GM18499 (cell line): ENCODE measurements around the gene TNNT3.
"Not testable (repeated sequence)": the region's sequence is repeated elsewhere in the genome, so short reads cannot be mapped to it uniquely, and the experiment has no call there.

ENCODE experiments used
- ATAC-seq: cut with Tn5 transposase; IDR thresholded peaks from one replicate; pipeline ENCODE4 v1.9.1; 2021; ENCODE audit warnings: moderate number of reproducible peaks; ENCODE audit not compliant: insufficient read depth, unreplicated experiment

The TNNT3 gene

GRCh38 chr11:1931341-1932104 is 12.0 kb downstream of the TNNT3 start:
- no peak for ATAC-seq

GRCh38 chr11:1932105-1932480 is 12.6 kb downstream of the TNNT3 start:
- ATAC-seq: no peak

GRCh38 chr11:1932681-1933080 is 13.2 kb downstream of the TNNT3 start:
- no peak for ATAC-seq

- no peak for ATAC-seq
Measured at GRCh38 chr11:1933416-1934334, 14.2 kb downstream of the TNNT3 start.

GRCh38 chr11:1934335-1935155 is 15.0 kb downstream of the TNNT3 start:
- no peak for ATAC-seq

- ATAC-seq: no peak
Measured at GRCh38 chr11:1935156-1936071, 15.9 kb downstream of the TNNT3 start.

- ATAC-seq: no peak
Measured at GRCh38 chr11:1936072-1936780, 16.7 kb downstream of the TNNT3 start.

GRCh38 chr11:1936781-1937615 is 17.5 kb downstream of the TNNT3 start:
- ATAC-seq: no peak

- ATAC-seq: no peak
Measured at GRCh38 chr11:1937616-1938342, 18.3 kb downstream of the TNNT3 start.

- ATAC-seq: no peak
Measured at GRCh38 chr11:1938343-1939005, 19.0 kb downstream of the TNNT3 start.

GRCh38 chr11:1939006-1939625 is 19.6 kb downstream of the TNNT3 start:
- ATAC-seq: no peak

GRCh38 chr11:1939788-1940187 is 20.3 kb downstream of the TNNT3 start:
- ATAC-seq: not testable (repeated sequence)

GRCh38 chr11:1942558-1943260 is 23.2 kb downstream of the TNNT3 start:
- no peak for ATAC-seq

- no peak for ATAC-seq
Measured at GRCh38 chr11:1943576-1943975, 24.1 kb downstream of the TNNT3 start.

GRCh38 chr11:1943977-1944376 is 24.5 kb downstream of the TNNT3 start:
- ATAC-seq: no peak
